Fibroblast of pulmonary artery (primary cell): Measurements from ENCODE around the gene MFSD11.

ENCODE experiments used
- DNase-seq: peaks from one replicate; pipeline ENCODE4 v3.0.0-alpha.2; 2010; ENCODE audit warnings: low read depth
- H3K4me3 ChIP-seq: replicated peaks from 2 replicates; pipeline ENCODE4 v1.5.1; 2011; ENCODE audit warnings: low read depth, mild to moderate bottlenecking, control low read depth, low read length, moderate library complexity
- CTCF ChIP-seq: IDR thresholded peaks from 2 replicates; pipeline ENCODE4 v1.5.1; 2011; ENCODE audit warnings: mild to moderate bottlenecking, control low read depth, low read length, inconsistent platforms; ENCODE audit errors: missing control alignments

MFSD11 gene

GRCh38 chr17:76820039-76820438 lies 82.1 kb downstream of the MFSD11 start:
- no peak for TF ChIP-seq CTCF
- DNase-seq, result no peak

GRCh38 chr17:76820561-76820960 lies 82.6 kb downstream of the MFSD11 start:
- no peak overlapping the region for H3K4me3 ChIP-seq
- no peak for TF ChIP-seq CTCF
- no peak for DNase-seq

More at GRCh38 chr17:76820039-76820438, 82.1 kb downstream of the MFSD11 start:
- H3K4me3 ChIP-seq, result no peak overlapping the region

GRCh38 chr17:76822184-76822778 lies 84.4 kb downstream of the MFSD11 start:
- no peak overlapping the region for H3K4me3 ChIP-seq
- DNase-seq, result no peak
- no peak for TF ChIP-seq CTCF

GRCh38 chr17:76824093-76824492 lies 86.2 kb downstream of the MFSD11 start:
- DNase-seq, result no peak
- no peak overlapping the region for H3K4me3 ChIP-seq
- TF ChIP-seq CTCF, result no peak

GRCh38 chr17:76826330-76827068 lies 88.6 kb downstream of the MFSD11 start:
- DNase-seq, result no peak
- no peak for TF ChIP-seq CTCF

GRCh38 chr17:76827736-76828135 lies 89.8 kb downstream of the MFSD11 start:
- TF ChIP-seq CTCF, result no peak
- DNase-seq, result no peak
- H3K4me3 ChIP-seq, result no peak overlapping the region

More at GRCh38 chr17:76826330-76827068, 88.6 kb downstream of the MFSD11 start:
- no peak overlapping the region for H3K4me3 ChIP-seq
